GM06990 (cell line): ENCODE measurements around the gene TMEM52.

Experiments used
- DNase-seq: peaks from one replicate; pipeline ENCODE4 v3.0.0-alpha.2; 2011; ENCODE audit not compliant: insufficient read length; ENCODE audit errors: extremely low read depth
- H3K27me3 ChIP-seq: replicated peaks from 2 replicates; pipeline ENCODE4 v1.6.0; 2011; ENCODE audit warnings: low read length; ENCODE audit not compliant: control insufficient read depth, insufficient read depth
- H3K36me3 ChIP-seq: 2 replicates; pipeline ENCODE4 v1.5.1; 2011; ENCODE audit warnings: low read length; ENCODE audit not compliant: control insufficient read depth, insufficient read depth
- H3K4me3 ChIP-seq: replicated peaks from 2 replicates; pipeline ENCODE4 v1.5.1; 2011; ENCODE audit warnings: low read depth, mild to moderate bottlenecking, control low read depth, low read length
- CTCF ChIP-seq: IDR thresholded peaks from 2 replicates; pipeline ENCODE4 v1.5.1; 2011; ENCODE audit warnings: low read length, control low read depth, mild to moderate bottlenecking, inconsistent platforms; ENCODE audit not compliant: insufficient read depth, poor library complexity, severe bottlenecking

The TMEM52 gene

GRCh38 chr1:1875932-1876331 lies 43.1 kb downstream of the TMEM52 start:
- H3K4me3 ChIP-seq = no peak overlapping the region

GRCh38 chr1:1874901-1875300 lies 44.2 kb downstream of the TMEM52 start:
- Histone ChIP-seq H3K4me3 (no peak overlapping the region), H3K27me3 (no peaks in the 10 kb centered on the region), H3K36me3 (peaks cover 18% of the 10 kb centered on the region)
- DNase-seq = no peak
- TF ChIP-seq CTCF = no peak

More at GRCh38 chr1:1875932-1876331, 43.1 kb downstream of the TMEM52 start:
- Histone ChIP-seq H3K27me3 (no peaks in the 10 kb centered on the region), H3K36me3 (peaks cover 18% of the 10 kb centered on the region)
- no peak for TF ChIP-seq CTCF
- no peak for DNase-seq

GRCh38 chr1:1873186-1873585 lies 45.9 kb downstream of the TMEM52 start:
- Histone ChIP-seq H3K4me3 (no peak overlapping the region), H3K36me3 (peaks cover 18% of the 10 kb centered on the region), H3K27me3 (no peaks in the 10 kb centered on the region)
- no peak for TF ChIP-seq CTCF
- DNase-seq = no peak

- no peak for TF ChIP-seq CTCF
- DNase-seq = no peak
- H3K36me3 ChIP-seq = peaks cover 17% of the 10 kb centered on the region
- H3K27me3 ChIP-seq = no peaks in the 10 kb centered on the region
- H3K4me3 ChIP-seq = no peak overlapping the region
These were observed 46.6 kb downstream of the TMEM52 start for GRCh38 chr1:1872329-1872994.

GRCh38 chr1:1869469-1869868 lies 49.6 kb downstream of the TMEM52 start:
- no peak overlapping the region for H3K4me3 ChIP-seq
- no peak for TF ChIP-seq CTCF
- no peak for DNase-seq
- peaks cover 11% of the 10 kb centered on the region for H3K36me3 ChIP-seq
- no peaks in the 10 kb centered on the region for H3K27me3 ChIP-seq
